ENCODE results near the gene ACTL10. TPM values are rescaled to one million over a fixed set of nuclear protein-coding genes. Genes with fewer than 3 reads are reported as not detected.

Gene ACTL10
- total and polyA plus RNA-seq, 2 donors (not counting 1 experiment from before 2014, with no cell fraction given): 1.2 to 6.3 TPM

DNA sequence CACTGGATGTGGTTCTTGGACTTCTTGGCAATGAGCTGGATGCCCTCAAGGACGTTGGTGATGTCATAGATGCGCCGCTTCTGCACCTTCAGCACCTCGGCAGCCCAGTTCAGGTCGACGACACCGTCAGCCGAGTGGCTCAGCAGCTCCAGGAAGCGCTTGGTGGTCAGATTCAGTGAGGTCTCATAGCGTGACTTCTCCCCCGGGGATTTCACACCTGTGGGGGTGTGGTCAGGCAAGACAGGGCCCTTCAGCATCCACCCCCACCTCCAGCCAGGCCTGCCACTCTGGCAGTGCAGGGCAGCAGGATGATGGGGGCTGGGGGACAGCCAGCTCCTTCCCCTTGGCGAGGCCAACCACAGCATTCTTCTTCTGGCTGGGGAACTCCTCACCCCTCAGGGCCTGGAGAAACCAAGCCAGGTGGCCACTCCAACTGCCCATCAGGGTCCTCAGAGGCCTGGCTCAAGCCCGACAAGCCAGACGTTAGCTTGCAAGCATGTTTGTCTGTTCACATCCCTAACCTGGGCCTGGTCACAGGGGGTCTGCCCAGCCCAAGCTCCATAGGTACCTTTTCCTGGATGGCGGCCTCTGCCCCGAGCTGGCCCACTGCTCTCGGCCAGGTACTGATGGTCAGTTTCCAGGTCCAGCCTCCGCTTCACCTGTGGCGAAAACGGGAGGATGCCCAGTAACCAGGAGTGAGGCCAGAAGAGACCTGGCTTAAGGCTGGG is 13.2 kb downstream of the ACTL10 start:
- CTCF ChIA-PET: interaction anchor here (1.2 to 2.2 kb wide), 4 partner anchors 10 to 390 kb away, joined by 3 to 29 read pairs (median 4); partner anchors contain the start of gene ACTL10
- no peak for TF ChIP-seq EZH2 (IDR thresholded peaks at IDR 0.05; ENCODE audit: borderline replicate concordance, insufficient read depth, low read depth, low read length, poor library complexity, severe bottlenecking)
- TF ChIP-seq, protein P1, sequence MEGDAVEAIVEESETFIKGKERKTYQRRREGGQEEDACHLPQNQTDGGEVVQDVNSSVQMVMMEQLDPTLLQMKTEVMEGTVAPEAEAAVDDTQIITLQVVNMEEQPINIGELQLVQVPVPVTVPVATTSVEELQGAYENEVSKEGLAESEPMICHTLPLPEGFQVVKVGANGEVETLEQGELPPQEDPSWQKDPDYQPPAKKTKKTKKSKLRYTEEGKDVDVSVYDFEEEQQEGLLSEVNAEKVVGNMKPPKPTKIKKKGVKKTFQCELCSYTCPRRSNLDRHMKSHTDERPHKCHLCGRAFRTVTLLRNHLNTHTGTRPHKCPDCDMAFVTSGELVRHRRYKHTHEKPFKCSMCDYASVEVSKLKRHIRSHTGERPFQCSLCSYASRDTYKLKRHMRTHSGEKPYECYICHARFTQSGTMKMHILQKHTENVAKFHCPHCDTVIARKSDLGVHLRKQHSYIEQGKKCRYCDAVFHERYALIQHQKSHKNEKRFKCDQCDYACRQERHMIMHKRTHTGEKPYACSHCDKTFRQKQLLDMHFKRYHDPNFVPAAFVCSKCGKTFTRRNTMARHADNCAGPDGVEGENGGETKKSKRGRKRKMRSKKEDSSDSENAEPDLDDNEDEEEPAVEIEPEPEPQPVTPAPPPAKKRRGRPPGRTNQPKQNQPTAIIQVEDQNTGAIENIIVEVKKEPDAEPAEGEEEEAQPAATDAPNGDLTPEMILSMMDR (IDR thresholded peaks at IDR 0.05): no peak
- DNase-seq (peak; percentile 83), ATAC-seq (ENCODE audit: low read depth) (peak; percentile 93)
- Mint-ChIP-seq H3K27me3 (no peaks in the 10 kb centered on the region), H3K4me3 (peak overlapping the region; percentile 39), H3K4me1 (peaks cover 39% of the 10 kb centered on the region), H3K9me3 (ENCODE audit: insufficient read depth) (no peaks in the 10 kb centered on the region), H3K27ac (peak overlapping the region; percentile 68)
- Histone ChIP-seq H3K79me2 (ENCODE audit: control insufficient read depth, insufficient read depth, low read length) (no peaks in the 10 kb centered on the region), H3K4me2 (replicated peaks; ENCODE audit: low read depth, low read length, poor library complexity, severe bottlenecking) (peak overlapping the region; percentile 52), H4K20me1 (ENCODE audit: control insufficient read depth, insufficient read depth, low read length, poor library complexity, severe bottlenecking) (no peaks in the 10 kb centered on the region), H3K27ac (ENCODE audit: low read length in 2 of 2) (peak overlapping the region in 1 of 2 donors; percentile 18), H3K4me1 (ENCODE audit: control insufficient read depth in 2 of 2, insufficient read depth in 2 of 2, low read length in 2 of 2) (peaks cover 27 to 32% of the 10 kb centered on the region in 2 donors), H2AFZ (ENCODE audit: insufficient read depth, low read depth, low read length, poor library complexity, severe bottlenecking) (peak overlapping the region; percentile 56), H3K4me3 (ENCODE audit: control extremely low read depth in 1 of 5, extremely low read depth in 1 of 5, insufficient read depth in 1 of 5, low read depth in 2 of 5, low read length in 4 of 5) (no peak overlapping the region), H3K9ac (ENCODE audit: low read length) (no peak overlapping the region), H3K27me3 (replicated peaks in 1 of 4; ENCODE audit: control extremely low read depth in 1 of 4, control insufficient read depth in 3 of 4, insufficient read depth in 4 of 4, low read length in 3 of 4) (no peaks in the 10 kb centered on the region), H3K36me3 (replicated peaks in 1 of 2; ENCODE audit: control extremely low read depth in 1 of 2, control insufficient read depth in 1 of 2, extremely low read depth in 1 of 2, insufficient read depth in 2 of 2, low read length in 1 of 2) (no peaks in the 10 kb centered on the region), H3K9me3 (ENCODE audit: control extremely low read depth in 1 of 3, control insufficient read depth in 2 of 3, insufficient read depth in 1 of 3, low read length in 2 of 3) (no peaks in the 10 kb centered on the region)
- intact Hi-C loops (cut with micrococcal nuclease): no loop called here
- WGBS (ENCODE audit: insufficient coverage): 63% methylated on average over 18 of the region's 20 CpGs
- POLR2A ChIA-PET: interaction anchor here (1.1 to 1.7 kb wide), 4 partner anchors 13 to 95 kb away, joined by 3 to 8 read pairs (median 5); partner anchors contain the start of gene ACTL10

DNA sequence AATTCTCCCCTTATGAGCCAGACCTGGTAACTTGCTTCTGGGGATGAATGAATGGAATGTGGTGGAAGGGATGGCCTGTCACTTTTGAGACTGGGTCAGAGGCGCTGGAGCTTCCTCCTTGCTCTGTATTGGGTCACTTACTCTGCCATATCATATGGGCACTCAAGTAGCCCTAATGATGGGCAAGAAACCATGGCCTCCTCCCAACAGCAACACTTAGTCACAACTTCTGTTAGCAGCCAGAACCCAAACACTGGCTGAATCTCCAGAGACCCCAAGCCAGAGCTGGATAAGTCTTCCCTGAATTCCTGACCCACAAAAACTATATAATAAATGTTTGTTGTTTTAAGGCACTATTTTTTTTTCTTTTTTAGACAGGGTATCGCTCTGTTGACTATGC is 13.9 kb downstream of the ACTL10 start:
- CTCF ChIA-PET: interaction anchor here (1.8 kb wide), 1 partner anchor 13 kb away, joined by 9 read pairs; the partner anchor contains the start of gene ACTL10
- peaks cover 34 to 39% of the 10 kb centered on the region in 2 donors for H3K4me1 ChIP-seq (ENCODE audit: control insufficient read depth in 2 of 2, insufficient read depth in 2 of 2, low read length in 2 of 2)

More for the DNA sequence above, 13.9 kb downstream of the ACTL10 start:
- H3K4me2 ChIP-seq (replicated peaks; ENCODE audit: low read depth, low read length, poor library complexity, severe bottlenecking): no peak overlapping the region
- no peaks in the 10 kb centered on the region for H3K27me3 ChIP-seq (replicated peaks in 1 of 4; ENCODE audit: control extremely low read depth in 1 of 4, control insufficient read depth in 3 of 4, insufficient read depth in 4 of 4, low read length in 3 of 4)
- no peak for TF ChIP-seq EZH2 (IDR thresholded peaks at IDR 0.05; ENCODE audit: borderline replicate concordance, insufficient read depth, low read depth, low read length, poor library complexity, severe bottlenecking)
- TF ChIP-seq, protein P1 (IDR thresholded peaks at IDR 0.05): no peak
- POLR2A ChIA-PET: interaction anchor here (1.7 kb wide), 1 partner anchor 52 kb away, joined by 4 read pairs; no protein-coding TSS in a partner anchor
- H3K9me3 Mint-ChIP-seq (ENCODE audit: insufficient read depth): no peaks in the 10 kb centered on the region
- WGBS (ENCODE audit: insufficient coverage): 86% methylated on average over 1 of the region's 2 CpGs
- no peaks in the 10 kb centered on the region for H3K9me3 ChIP-seq (ENCODE audit: control extremely low read depth in 1 of 3, control insufficient read depth in 2 of 3, insufficient read depth in 1 of 3, low read length in 2 of 3)
- ATAC-seq (ENCODE audit: low read depth) (no peak), DNase-seq (no peak)
- no peak overlapping the region for H3K27ac ChIP-seq (ENCODE audit: low read length in 2 of 2)
- H4K20me1 ChIP-seq (ENCODE audit: control insufficient read depth, insufficient read depth, low read length, poor library complexity, severe bottlenecking): no peaks in the 10 kb centered on the region
- H3K4me3 Mint-ChIP-seq: no peak overlapping the region
- no peak overlapping the region for H3K9ac ChIP-seq (ENCODE audit: low read length)
- H3K27ac Mint-ChIP-seq: peak overlapping the region; percentile 70
- no peak overlapping the region for H2AFZ ChIP-seq (ENCODE audit: insufficient read depth, low read depth, low read length, poor library complexity, severe bottlenecking)
- no peaks in the 10 kb centered on the region for H3K36me3 ChIP-seq (replicated peaks in 1 of 2; ENCODE audit: control extremely low read depth in 1 of 2, control insufficient read depth in 1 of 2, extremely low read depth in 1 of 2, insufficient read depth in 2 of 2, low read length in 1 of 2)
- H3K4me1 Mint-ChIP-seq: peaks cover 42% of the 10 kb centered on the region
- intact Hi-C loops (cut with micrococcal nuclease): no loop called here
- no peaks in the 10 kb centered on the region for H3K79me2 ChIP-seq (ENCODE audit: control insufficient read depth, insufficient read depth, low read length)
- no peak overlapping the region for H3K4me3 ChIP-seq (ENCODE audit: control extremely low read depth in 1 of 5, extremely low read depth in 1 of 5, insufficient read depth in 1 of 5, low read depth in 2 of 5, low read length in 4 of 5)
- no peaks in the 10 kb centered on the region for H3K27me3 Mint-ChIP-seq
